DOHH2 (cell line): Measurements from ENCODE around the gene MCUB.

Experiments used
- CTCF ChIP-seq: fragments of 200-600 bp; sonication (generic); IDR thresholded peaks from one replicate; pipeline ENCODE4 v1.5.1; 2014; ENCODE audit warnings: antibody characterized with exemption, mild to moderate bottlenecking, low read depth, low read length; ENCODE audit not compliant: poor library complexity, severe bottlenecking
- EZH2phosphoT487 ChIP-seq: fragments of 200-600 bp; sonication (generic); IDR thresholded peaks from 2 replicates; pipeline ENCODE4 v1.6.1; 2017; ENCODE audit warnings: borderline replicate concordance, mild to moderate bottlenecking, antibody characterized with exemption, low read length, moderate library complexity, mixed read lengths

GRCh38 chr4:109608879-109609278 lies 48.8 kb downstream of the MCUB start:
- no peak for TF ChIP-seq CTCF
- no peak for TF ChIP-seq EZH2phosphoT487
